A673 (cell line): ENCODE measurements around the gene EHMT1. TPM values are rescaled to one million over a fixed set of nuclear protein-coding genes. Genes with fewer than 3 reads are reported as not detected.

Source experiments
- BruUV-seq: library from RNA; stranded (reverse); fragments of 400-500 nt; replicated peaks from 2 replicates; lab custom pipeline; 2021; lab: Mats Ljungman, UMichigan
- CTCF ChIA-PET: fragments of 300-600 bp; sonication (Branson Sonifier 250); formaldehyde crosslinking; loops from one replicate; lab custom pipeline; 2022; ENCODE audit warnings: antibody characterized with exemption; lab: Charles Lee
- POLR2A ChIA-PET: fragments of 300-600 bp; sonication (Branson Sonifier 250); formaldehyde crosslinking; loops from one replicate; lab custom pipeline; 2022; ENCODE audit warnings: antibody characterized with exemption; ENCODE audit not compliant: low non-redundant PET; lab: Charles Lee
- DNase-seq: peaks from one replicate; pipeline ENCODE4 v3.0.0-alpha.2; 2015; ENCODE audit warnings: low spot score
- H3K27ac ChIP-seq: fragments of 200-600 bp; sonication (generic); 2 replicates; pipeline ENCODE4 v1.5.1; 2016; ENCODE audit warnings: mixed run types, low read depth, mild to moderate bottlenecking, mixed read lengths, antibody characterized with exemption, low read length; ENCODE audit not compliant: poor library complexity, severe bottlenecking
- H3K27me3 ChIP-seq: fragments of 200-600 bp; sonication (generic); replicated peaks from 2 replicates; pipeline ENCODE4 v1.6.1; 2017; ENCODE audit warnings: mixed run types, low read depth, mild to moderate bottlenecking, mixed read lengths, antibody characterized with exemption, low read length; ENCODE audit not compliant: insufficient read depth, poor library complexity
- H3K36me3 ChIP-seq: fragments of 200-600 bp; sonication (generic); 2 replicates; pipeline ENCODE4 v1.6.1; 2016; ENCODE audit warnings: mixed run types, mild to moderate bottlenecking, mixed read lengths, antibody characterized with exemption, low read length; ENCODE audit not compliant: insufficient read depth, poor library complexity, severe bottlenecking
- H3K4me1 ChIP-seq: fragments of 200-600 bp; sonication (generic); 2 replicates; pipeline ENCODE4 v1.6.1; 2017; ENCODE audit warnings: mixed run types, mild to moderate bottlenecking, mixed read lengths, antibody characterized with exemption, low read length; ENCODE audit not compliant: insufficient read depth, poor library complexity, severe bottlenecking
- H3K4me3 ChIP-seq: fragments of 200-600 bp; sonication (generic); 2 replicates; pipeline ENCODE4 v1.5.1; 2016; ENCODE audit warnings: low read depth, mixed run types, mild to moderate bottlenecking, mixed read lengths, low read length; ENCODE audit not compliant: poor library complexity, severe bottlenecking
- H3K9me3 ChIP-seq: fragments of 200-600 bp; sonication (generic); 2 replicates; pipeline ENCODE4 v1.6.1; 2016; ENCODE audit warnings: mixed run types, low read depth, mild to moderate bottlenecking, mixed read lengths, antibody characterized with exemption, low read length; ENCODE audit not compliant: poor library complexity, severe bottlenecking
- CTCF ChIP-seq: fragments of 300-800, 200-600 bp; sonication (generic); conservative IDR thresholded peaks from 2 replicates; pipeline ENCODE4 v1.5.1; 2017; ENCODE audit warnings: low read depth, mild to moderate bottlenecking, antibody characterized with exemption, low read length, moderate library complexity, mixed read lengths
- EZH2 ChIP-seq: fragments of 200-600 bp; sonication (generic); IDR thresholded peaks from 2 replicates; pipeline ENCODE4 v1.6.1; 2017; ENCODE audit warnings: borderline replicate concordance, low read depth, mild to moderate bottlenecking, mixed read lengths, antibody characterized with exemption, low read length; ENCODE audit not compliant: poor library complexity, severe bottlenecking
- intact Hi-C: fragments of 100-400 bp; cut with micrococcal nuclease; formaldehyde crosslinking; loops from one replicate; pipeline ENCODE4 v1.10.0; 2022; ENCODE audit not compliant: unreplicated experiment
- total RNA-seq: library from RNA; stranded (reverse); gene quantifications from 2 replicates; pipeline ENCODE4 v1.2.3, GENCODE V29; 2021

The EHMT1 gene
- total RNA-seq, 1 experiment from 2014 or later = 115 TPM

- no TSS peak for BruUV-seq
- ChIA-PET CTCF (no interaction called here), POLR2A (no interaction called here)
- H3K9me3 ChIP-seq = no peaks in the 10 kb centered on the region
- H3K27ac ChIP-seq = no peak overlapping the region
- no peaks in the 10 kb centered on the region for H3K27me3 ChIP-seq
- no peaks in the 10 kb centered on the region for H3K4me1 ChIP-seq
- TF ChIP-seq EZH2 (no peak), CTCF (no peak)
- intact Hi-C loops = no loop called here
- H3K4me3 ChIP-seq = no peak overlapping the region
- peaks cover 20% of the 10 kb centered on the region for H3K36me3 ChIP-seq
- DNase-seq = no peak
Measured at GRCh38 chr9:137788561-137789294, 169.9 kb downstream of the EHMT1 start.

DNA sequence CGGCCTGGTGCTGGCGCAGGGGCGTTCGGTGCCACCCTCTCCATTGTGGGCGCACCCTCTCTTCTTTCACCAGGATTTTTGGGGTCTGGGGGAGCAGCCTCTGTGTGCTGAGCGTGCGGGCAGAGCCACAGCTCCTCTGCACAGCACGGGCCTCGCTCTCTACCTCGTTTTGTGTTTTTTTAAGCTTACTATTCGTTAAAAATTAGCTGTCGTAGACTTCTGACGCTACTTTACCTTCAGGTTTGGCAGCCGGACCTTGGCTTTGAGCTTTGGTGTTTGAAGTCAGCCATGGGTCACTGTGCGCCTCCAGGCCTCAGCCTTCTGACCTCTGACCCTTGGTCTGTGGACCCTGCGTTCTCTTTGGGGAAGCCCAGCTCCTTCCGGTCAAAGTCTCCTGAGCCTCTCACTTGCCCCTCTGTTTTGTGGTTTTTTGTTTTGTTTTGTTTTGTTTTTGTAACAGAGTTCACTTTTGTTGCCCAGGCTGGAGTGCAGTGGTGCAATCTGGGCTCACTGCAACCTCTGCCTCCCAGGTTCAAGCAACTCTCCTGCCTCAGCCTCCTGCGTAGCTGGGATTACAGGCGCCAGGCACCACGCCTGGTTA lies 170.6 kb downstream of the EHMT1 start:
- Histone ChIP-seq H3K27ac (no peak overlapping the region), H3K4me3 (no peak overlapping the region), H3K9me3 (no peaks in the 10 kb centered on the region), H3K4me1 (no peaks in the 10 kb centered on the region), H3K36me3 (peaks cover 16% of the 10 kb centered on the region), H3K27me3 (no peaks in the 10 kb centered on the region)
- CTCF ChIA-PET = no interaction called here
- POLR2A ChIA-PET = no interaction called here
- intact Hi-C loops = no loop called here
- BruUV-seq = no TSS peak
- TF ChIP-seq CTCF (no peak), EZH2 (no peak)
- no peak for DNase-seq

DNA sequence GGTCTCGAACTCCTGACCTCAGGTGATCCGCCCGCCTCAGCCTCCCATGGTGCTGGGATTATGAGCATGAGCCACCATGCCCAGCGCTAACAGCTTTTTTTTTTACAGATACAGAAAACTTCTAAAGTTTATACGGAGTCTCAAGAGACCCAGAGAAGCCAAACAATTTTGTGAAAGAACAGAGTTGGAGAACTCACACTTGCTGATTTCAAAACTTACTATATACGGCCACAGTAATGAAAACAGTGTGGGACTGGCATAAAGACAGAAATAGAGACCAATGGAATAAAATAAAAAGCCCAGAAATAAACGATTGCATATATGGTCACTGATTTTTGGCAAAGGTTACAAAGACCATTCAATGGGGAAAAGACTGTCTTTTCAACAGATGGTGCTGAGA lies 173.1 kb downstream of the EHMT1 start:
- no peaks in the 10 kb centered on the region for H3K4me1 ChIP-seq
- H3K27me3 ChIP-seq = no peaks in the 10 kb centered on the region
- ChIA-PET CTCF (no interaction called here), POLR2A (no interaction called here)
- TF ChIP-seq EZH2 (no peak), CTCF (no peak)
- no peaks in the 10 kb centered on the region for H3K9me3 ChIP-seq
- no peak overlapping the region for H3K27ac ChIP-seq
- intact Hi-C loops = no loop called here
- no peak for DNase-seq
- peaks cover 19% of the 10 kb centered on the region for H3K36me3 ChIP-seq
- BruUV-seq = no TSS peak
- H3K4me3 ChIP-seq = no peak overlapping the region
